ENCODE data around the gene ESR2.

DNA sequence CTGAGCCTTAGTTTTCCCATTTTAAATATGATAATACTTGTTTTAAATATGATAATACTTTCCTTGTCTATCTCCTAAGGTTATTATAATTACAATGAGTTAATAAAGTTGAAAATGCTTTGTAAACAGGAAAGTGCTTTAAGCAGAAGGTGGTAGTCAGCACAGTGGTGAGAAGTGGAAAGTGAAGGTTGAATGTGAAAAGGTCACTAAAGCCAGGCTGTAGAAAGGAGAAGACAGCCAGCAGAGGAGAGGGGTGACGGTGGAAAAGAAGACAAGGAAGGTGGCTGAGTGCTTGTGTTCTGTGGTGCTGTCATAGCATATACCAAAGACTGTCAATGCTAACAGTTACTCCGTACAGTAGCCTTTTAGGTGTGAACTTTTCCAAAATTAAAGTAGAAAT lies 117.8 kb downstream of the ESR2 start:
- TF ChIP-seq, protein P1, sequence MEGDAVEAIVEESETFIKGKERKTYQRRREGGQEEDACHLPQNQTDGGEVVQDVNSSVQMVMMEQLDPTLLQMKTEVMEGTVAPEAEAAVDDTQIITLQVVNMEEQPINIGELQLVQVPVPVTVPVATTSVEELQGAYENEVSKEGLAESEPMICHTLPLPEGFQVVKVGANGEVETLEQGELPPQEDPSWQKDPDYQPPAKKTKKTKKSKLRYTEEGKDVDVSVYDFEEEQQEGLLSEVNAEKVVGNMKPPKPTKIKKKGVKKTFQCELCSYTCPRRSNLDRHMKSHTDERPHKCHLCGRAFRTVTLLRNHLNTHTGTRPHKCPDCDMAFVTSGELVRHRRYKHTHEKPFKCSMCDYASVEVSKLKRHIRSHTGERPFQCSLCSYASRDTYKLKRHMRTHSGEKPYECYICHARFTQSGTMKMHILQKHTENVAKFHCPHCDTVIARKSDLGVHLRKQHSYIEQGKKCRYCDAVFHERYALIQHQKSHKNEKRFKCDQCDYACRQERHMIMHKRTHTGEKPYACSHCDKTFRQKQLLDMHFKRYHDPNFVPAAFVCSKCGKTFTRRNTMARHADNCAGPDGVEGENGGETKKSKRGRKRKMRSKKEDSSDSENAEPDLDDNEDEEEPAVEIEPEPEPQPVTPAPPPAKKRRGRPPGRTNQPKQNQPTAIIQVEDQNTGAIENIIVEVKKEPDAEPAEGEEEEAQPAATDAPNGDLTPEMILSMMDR (IDR thresholded peaks at IDR 0.05), result no peak
- no peak for TF ChIP-seq POLR2AphosphoS5 (IDR thresholded peaks at IDR 0.05)
- no peak for TF ChIP-seq POLR2A (IDR thresholded peaks at IDR 0.05)
- TF ChIP-seq EP300 (IDR thresholded peaks at IDR 0.05; ENCODE audit: low read depth), result no peak

Data from transverse colon (tissue), 4 donors.